HEK293 (cell line): ENCODE data around the gene CUL7.

Experiments used
- BCL11B ChIP-seq: fragments of 450-650 bp; formaldehyde crosslinking; IDR thresholded peaks from 2 replicates; pipeline ENCODE4 v1.5.1; 2016; ENCODE audit warnings: low read depth, missing biosample characterization, missing genetic modification characterization
- CTCF ChIP-seq: fragments of 450-650 bp; formaldehyde crosslinking; IDR thresholded peaks from 2 replicates; pipeline ENCODE4 v1.5.1; 2016; ENCODE audit warnings: missing biosample characterization, missing genetic modification characterization
- ELK4 ChIP-seq: IDR thresholded peaks from 2 replicates; pipeline ENCODE4 v1.6.1; 2011; ENCODE audit warnings: mild to moderate bottlenecking, low read depth, low read length, borderline replicate concordance
- FEZF1 ChIP-seq: fragments of 450-650 bp; formaldehyde crosslinking; IDR thresholded peaks from 2 replicates; pipeline ENCODE4 v1.5.1; 2016; ENCODE audit warnings: missing biosample characterization, missing genetic modification characterization
- GLIS1 ChIP-seq: fragments of 450-650 bp; formaldehyde crosslinking; IDR thresholded peaks from 2 replicates; pipeline ENCODE4 v1.5.1; 2016; ENCODE audit warnings: missing biosample characterization, missing genetic modification characterization
- SP3 ChIP-seq: fragments of 450-650 bp; formaldehyde crosslinking; IDR thresholded peaks from 2 replicates; pipeline ENCODE4 v1.5.1; 2016; ENCODE audit warnings: missing biosample characterization, missing genetic modification characterization
- WT1 ChIP-seq: fragments of 450-650 bp; formaldehyde crosslinking; IDR thresholded peaks from 2 replicates; pipeline ENCODE4 v1.5.1; 2016; ENCODE audit warnings: missing biosample characterization, missing genetic modification characterization
- YY1 ChIP-seq: fragments of 450-650 bp; formaldehyde crosslinking; IDR thresholded peaks from 2 replicates; pipeline ENCODE4 v1.5.1; 2018; ENCODE audit warnings: missing biosample characterization, missing genetic modification characterization
- ZNF16 ChIP-seq: fragments of 450-650 bp; formaldehyde crosslinking; IDR thresholded peaks from 2 replicates; pipeline ENCODE4 v1.5.1; 2016; ENCODE audit warnings: low read depth, missing biosample characterization, missing genetic modification characterization
- ZNF23 ChIP-seq: fragments of 450-650 bp; formaldehyde crosslinking; IDR thresholded peaks from 2 replicates; pipeline ENCODE4 v1.5.1; 2016; ENCODE audit warnings: missing biosample characterization, missing genetic modification characterization, borderline replicate concordance
- ZNF311 ChIP-seq: fragments of 450-650 bp; formaldehyde crosslinking; IDR thresholded peaks from 2 replicates; pipeline ENCODE4 v1.5.1; 2017; ENCODE audit warnings: missing biosample characterization, missing genetic modification characterization, borderline replicate concordance
- ZNF341 ChIP-seq: fragments of 450-650 bp; formaldehyde crosslinking; IDR thresholded peaks from 2 replicates; pipeline ENCODE4; 2016; ENCODE audit warnings: low read depth, missing biosample characterization, missing genetic modification characterization
- ZNF433 ChIP-seq: fragments of 450-650 bp; formaldehyde crosslinking; IDR thresholded peaks from 2 replicates; pipeline ENCODE4 v1.5.1; 2016; ENCODE audit warnings: missing biosample characterization, missing genetic modification characterization, low read depth
- ZNF560 ChIP-seq: fragments of 450-650 bp; formaldehyde crosslinking; IDR thresholded peaks from 2 replicates; pipeline ENCODE4 v1.5.1; 2017; ENCODE audit warnings: missing biosample characterization, missing genetic modification characterization, borderline replicate concordance
- ZNF571 ChIP-seq: fragments of 450-650 bp; formaldehyde crosslinking; IDR thresholded peaks from 2 replicates; pipeline ENCODE4 v1.5.0; 2017; ENCODE audit warnings: missing biosample characterization, missing genetic modification characterization
- ZNF621 ChIP-seq: fragments of 450-650 bp; formaldehyde crosslinking; IDR thresholded peaks from 2 replicates; pipeline ENCODE4 v1.5.1; 2017; ENCODE audit warnings: missing biosample characterization, missing genetic modification characterization
- ZNF629 ChIP-seq: fragments of 450-650 bp; formaldehyde crosslinking; IDR thresholded peaks from 2 replicates; pipeline ENCODE4 v1.5.1; 2017; ENCODE audit warnings: missing biosample characterization, missing genetic modification characterization
- ZNF664 ChIP-seq: fragments of 450-650 bp; formaldehyde crosslinking; IDR thresholded peaks from 2 replicates; pipeline ENCODE4 v1.5.1; 2016; ENCODE audit warnings: missing biosample characterization, missing genetic modification characterization
- ZNF768 ChIP-seq: fragments of 450-650 bp; formaldehyde crosslinking; IDR thresholded peaks from 2 replicates; pipeline ENCODE4 v1.5.1; 2018; ENCODE audit warnings: missing biosample characterization, mild to moderate bottlenecking, missing genetic modification characterization
- TF ChIP-seq, protein P1 (sequence below): fragments of 450-650 bp; formaldehyde crosslinking; IDR thresholded peaks from 2 replicates; pipeline ENCODE4 v1.5.1; 2016; ENCODE audit warnings: missing biosample characterization, missing genetic modification characterization
- TF ChIP-seq, protein P2 (sequence below): fragments of 450-650 bp; formaldehyde crosslinking; IDR thresholded peaks from 2 replicates; pipeline ENCODE4 v1.5.1; 2016; ENCODE audit warnings: missing biosample characterization, missing genetic modification characterization, borderline replicate concordance
- TF ChIP-seq, protein P3 (sequence below): fragments of 450-650 bp; formaldehyde crosslinking; conservative IDR thresholded peaks from 2 replicates; pipeline ENCODE4 v1.5.1; 2016; ENCODE audit warnings: low read depth, missing biosample characterization, missing genetic modification characterization
- TF ChIP-seq, protein P4 (sequence below): fragments of 450-650 bp; formaldehyde crosslinking; conservative IDR thresholded peaks from 2 replicates; pipeline ENCODE4 v1.5.1; 2016; ENCODE audit warnings: low read depth, missing biosample characterization, missing genetic modification characterization

The CUL7 gene

DNA sequence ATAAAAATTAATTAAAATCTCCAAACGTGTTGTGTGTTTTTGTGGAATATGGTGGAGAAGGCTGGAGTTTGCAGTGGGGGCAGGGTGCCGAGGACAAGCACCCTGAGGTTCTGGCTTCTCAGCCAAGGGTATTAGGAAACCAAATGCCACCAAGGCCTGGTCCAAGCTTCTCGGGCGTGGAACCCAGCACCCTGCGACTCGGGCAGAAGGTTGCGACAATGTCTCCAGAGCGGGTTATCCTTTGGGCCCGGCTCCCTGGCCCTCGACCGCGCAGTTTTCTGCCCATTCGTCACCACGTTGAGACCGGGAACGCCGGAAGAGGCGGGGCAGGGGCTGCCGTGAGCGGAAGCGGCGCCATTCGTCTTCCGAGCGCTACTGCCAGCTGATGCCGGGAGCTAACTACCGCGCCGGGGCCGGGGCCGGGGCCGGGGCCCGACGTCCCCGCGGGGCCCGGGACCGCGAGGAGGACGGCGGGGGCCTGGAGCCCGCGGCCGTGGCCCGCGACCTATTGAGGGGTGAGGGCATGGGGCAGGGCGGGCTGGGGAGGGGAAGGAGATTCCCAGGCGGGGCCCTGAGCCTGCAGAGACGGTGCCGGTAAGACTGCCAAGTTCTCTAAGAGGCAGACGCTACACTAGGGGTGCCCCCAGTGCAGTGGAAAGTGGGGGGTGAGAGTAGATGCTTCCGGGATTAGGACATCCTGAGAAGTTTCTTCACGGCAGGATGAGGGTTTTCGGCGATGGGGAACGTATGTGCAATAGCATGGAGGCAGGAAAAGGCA, 32.2 kb downstream of the CUL7 start, which contains the start of gene RRP36 (continued):
- TF ChIP-seq, protein P1, sequence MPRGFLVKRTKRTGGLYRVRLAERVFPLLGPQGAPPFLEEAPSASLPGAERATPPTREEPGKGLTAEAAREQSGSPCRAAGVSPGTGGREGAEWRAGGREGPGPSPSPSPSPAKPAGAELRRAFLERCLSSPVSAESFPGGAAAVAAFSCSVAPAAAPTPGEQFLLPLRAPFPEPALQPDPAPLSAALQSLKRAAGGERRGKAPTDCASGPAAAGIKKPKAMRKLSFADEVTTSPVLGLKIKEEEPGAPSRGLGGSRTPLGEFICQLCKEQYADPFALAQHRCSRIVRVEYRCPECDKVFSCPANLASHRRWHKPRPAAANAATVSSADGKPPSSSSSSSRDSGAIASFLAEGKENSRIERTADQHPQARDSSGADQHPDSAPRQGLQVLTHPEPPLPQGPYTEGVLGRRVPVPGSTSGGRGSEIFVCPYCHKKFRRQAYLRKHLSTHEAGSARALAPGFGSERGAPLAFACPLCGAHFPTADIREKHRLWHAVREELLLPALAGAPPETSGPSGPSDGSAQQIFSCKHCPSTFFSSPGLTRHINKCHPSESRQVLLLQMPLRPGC (tag by site-specific recombination): no peak
- TF ChIP-seq ZNF433 (no peak), ZNF621 (no peak), ZNF560 (tag by site-specific recombination) (no peak), ZNF16 (no peak), FEZF1 (peak; percentile 46; the same call in 1 of the 2 replicates), ELK4 (no peak), ZNF629 (tag by site-specific recombination) (peak; percentile 77), SP3 (tag by site-specific recombination) (peak; percentile 23; the same call in 1 of the 2 replicates), BCL11B (tag by site-specific recombination) (no peak), ZNF23 (tag by site-specific recombination) (no peak), ZNF664 (no peak), GLIS1 (0 out of 2 replicates have a peak, but pooled peaks have one; percentile 17), CTCF (tag by site-specific recombination) (no peak), ZNF341 (tag by site-specific recombination) (0 out of 2 replicates have a peak, but pooled peaks have one; percentile 14), ZNF571 (tag by site-specific recombination) (no peak), ZNF768 (tag by site-specific recombination) (no peak), YY1 (tag by site-specific recombination) (peak; percentile 61; the same call in 1 of the 2 replicates), WT1 (tag by site-specific recombination) (no peak), ZNF311 (no peak)
- TF ChIP-seq, protein P2, sequence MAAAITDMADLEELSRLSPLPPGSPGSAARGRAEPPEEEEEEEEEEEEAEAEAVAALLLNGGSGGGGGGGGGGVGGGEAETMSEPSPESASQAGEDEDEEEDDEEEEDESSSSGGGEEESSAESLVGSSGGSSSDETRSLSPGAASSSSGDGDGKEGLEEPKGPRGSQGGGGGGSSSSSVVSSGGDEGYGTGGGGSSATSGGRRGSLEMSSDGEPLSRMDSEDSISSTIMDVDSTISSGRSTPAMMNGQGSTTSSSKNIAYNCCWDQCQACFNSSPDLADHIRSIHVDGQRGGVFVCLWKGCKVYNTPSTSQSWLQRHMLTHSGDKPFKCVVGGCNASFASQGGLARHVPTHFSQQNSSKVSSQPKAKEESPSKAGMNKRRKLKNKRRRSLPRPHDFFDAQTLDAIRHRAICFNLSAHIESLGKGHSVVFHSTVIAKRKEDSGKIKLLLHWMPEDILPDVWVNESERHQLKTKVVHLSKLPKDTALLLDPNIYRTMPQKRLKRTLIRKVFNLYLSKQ (tag by site-specific recombination): no peak
- TF ChIP-seq, protein P3, sequence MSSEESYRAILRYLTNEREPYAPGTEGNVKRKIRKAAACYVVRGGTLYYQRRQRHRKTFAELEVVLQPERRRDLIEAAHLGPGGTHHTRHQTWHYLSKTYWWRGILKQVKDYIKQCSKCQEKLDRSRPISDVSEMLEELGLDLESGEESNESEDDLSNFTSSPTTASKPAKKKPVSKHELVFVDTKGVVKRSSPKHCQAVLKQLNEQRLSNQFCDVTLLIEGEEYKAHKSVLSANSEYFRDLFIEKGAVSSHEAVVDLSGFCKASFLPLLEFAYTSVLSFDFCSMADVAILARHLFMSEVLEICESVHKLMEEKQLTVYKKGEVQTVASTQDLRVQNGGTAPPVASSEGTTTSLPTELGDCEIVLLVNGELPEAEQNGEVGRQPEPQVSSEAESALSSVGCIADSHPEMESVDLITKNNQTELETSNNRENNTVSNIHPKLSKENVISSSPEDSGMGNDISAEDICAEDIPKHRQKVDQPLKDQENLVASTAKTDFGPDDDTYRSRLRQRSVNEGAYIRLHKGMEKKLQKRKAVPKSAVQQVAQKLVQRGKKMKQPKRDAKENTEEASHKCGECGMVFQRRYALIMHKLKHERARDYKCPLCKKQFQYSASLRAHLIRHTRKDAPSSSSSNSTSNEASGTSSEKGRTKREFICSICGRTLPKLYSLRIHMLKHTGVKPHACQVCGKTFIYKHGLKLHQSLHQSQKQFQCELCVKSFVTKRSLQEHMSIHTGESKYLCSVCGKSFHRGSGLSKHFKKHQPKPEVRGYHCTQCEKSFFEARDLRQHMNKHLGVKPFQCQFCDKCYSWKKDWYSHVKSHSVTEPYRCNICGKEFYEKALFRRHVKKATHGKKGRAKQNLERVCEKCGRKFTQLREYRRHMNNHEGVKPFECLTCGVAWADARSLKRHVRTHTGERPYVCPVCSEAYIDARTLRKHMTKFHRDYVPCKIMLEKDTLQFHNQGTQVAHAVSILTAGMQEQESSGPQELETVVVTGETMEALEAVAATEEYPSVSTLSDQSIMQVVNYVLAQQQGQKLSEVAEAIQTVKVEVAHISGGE: peak; percentile 46
- TF ChIP-seq, protein P4, sequence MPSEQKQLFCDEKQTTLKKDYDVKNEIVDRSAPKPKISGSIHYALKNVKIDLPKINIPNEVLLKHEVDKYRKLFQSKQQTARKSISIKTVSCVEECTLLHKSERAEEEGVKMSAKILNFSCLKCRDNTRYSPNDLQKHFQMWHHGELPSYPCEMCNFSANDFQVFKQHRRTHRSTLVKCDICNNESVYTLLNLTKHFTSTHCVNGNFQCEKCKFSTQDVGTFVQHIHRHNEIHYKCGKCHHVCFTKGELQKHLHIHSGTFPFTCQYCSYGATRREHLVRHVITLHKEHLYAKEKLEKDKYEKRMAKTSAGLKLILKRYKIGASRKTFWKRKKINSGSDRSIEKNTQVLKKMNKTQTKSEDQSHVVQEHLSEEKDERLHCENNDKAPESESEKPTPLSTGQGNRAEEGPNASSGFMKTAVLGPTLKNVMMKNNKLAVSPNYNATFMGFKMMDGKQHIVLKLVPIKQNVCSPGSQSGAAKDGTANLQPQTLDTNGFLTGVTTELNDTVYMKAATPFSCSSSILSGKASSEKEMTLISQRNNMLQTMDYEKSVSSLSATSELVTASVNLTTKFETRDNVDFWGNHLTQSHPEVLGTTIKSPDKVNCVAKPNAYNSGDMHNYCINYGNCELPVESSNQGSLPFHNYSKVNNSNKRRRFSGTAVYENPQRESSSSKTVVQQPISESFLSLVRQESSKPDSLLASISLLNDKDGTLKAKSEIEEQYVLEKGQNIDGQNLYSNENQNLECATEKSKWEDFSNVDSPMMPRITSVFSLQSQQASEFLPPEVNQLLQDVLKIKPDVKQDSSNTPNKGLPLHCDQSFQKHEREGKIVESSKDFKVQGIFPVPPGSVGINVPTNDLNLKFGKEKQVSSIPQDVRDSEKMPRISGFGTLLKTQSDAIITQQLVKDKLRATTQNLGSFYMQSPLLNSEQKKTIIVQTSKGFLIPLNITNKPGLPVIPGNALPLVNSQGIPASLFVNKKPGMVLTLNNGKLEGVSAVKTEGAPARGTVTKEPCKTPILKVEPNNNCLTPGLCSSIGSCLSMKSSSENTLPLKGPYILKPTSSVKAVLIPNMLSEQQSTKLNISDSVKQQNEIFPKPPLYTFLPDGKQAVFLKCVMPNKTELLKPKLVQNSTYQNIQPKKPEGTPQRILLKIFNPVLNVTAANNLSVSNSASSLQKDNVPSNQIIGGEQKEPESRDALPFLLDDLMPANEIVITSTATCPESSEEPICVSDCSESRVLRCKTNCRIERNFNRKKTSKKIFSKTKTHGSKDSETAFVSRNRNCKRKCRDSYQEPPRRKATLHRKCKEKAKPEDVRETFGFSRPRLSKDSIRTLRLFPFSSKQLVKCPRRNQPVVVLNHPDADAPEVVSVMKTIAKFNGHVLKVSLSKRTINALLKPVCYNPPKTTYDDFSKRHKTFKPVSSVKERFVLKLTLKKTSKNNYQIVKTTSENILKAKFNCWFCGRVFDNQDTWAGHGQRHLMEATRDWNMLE (tag by site-specific recombination): peak; percentile 47; the same call in 1 of the 2 replicates
